UCSD-AML1 (cell line): ENCODE data around the gene PSMC1.
"Not testable (repeated sequence)": the region's sequence is repeated elsewhere in the genome, so short reads cannot be mapped to it uniquely, and the experiment has no call there.

Source experiments
- DNase-seq: peaks from one replicate; lab custom pipeline; 2025; ENCODE audit not compliant: unreplicated experiment; lab: John Stamatoyannopoulos, UW

Gene PSMC1

DNA sequence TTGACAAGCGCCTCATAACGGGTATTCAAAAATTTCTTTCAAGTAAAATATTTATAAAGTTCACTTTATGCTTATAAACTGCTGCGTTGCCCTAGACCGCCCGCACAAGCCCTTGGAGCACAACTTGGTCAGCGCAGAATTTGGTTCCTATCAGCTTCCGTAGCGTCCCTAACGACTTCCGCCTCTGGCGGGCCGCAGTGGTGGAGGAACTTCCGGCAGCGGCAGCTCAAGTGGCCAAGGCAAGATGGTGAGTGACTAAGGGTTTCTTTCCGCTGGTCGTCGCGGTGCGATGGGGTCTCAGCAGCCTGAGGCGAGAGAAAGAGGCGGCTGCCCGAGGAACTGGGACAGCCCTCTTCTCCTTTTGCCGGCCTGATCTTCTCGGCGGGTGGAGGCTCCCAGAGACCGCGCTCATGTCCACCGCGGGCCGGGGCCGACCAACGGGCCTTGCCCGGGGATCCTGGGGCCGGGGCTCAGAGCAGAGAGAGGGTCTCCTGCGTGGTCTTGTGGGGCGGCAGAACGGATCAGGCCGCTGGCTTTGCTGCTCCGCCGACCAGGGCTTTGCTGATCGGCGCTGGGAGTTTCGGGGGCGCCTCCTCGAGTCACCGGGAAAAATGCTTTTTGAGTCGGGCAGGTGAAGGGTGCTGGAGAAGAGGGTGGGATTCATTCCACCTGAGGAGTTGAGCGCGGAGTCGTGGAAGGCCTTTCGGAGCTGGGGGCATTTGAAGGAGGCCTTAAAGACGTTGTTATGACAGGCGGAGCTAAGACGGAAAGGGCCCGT lies at the start of gene PSMC1:
PSMC1 (plus strand) TSS at position 200 of the 778 bp plus-strand sequence; CDS start at position 245, 45 bp downstream.
- peak; percentile 90 for DNase-seq

DNA sequence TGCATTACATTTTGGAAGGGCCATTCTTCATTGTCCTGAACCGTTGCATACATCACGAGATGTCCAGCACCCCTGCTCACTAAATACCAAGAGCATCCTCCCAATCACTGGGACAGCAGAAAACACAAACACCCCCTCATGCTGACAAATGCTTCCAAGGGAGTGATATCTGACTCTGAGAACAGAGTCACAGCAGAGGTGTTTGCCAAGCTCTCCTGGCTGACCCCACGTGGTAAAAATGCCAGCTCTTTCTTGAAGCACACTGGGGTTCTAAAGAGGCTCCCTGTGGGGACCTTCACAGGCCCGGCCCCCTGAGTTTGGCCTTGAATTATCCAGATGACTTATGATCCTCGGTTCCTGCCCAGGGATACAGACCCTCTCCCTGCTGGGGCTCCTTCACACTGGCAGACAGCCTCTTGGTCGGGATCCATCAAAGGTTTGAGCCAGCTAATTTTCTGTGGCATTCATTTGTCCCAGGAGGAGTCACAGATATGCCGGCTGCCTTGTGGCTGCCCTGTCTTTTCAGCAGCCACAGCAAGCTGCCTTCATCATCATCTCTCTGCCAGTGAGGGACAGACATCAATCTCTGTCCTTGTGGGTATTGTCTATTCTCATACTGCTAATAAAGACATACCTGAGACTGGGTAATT lies 43.1 kb upstream of the PSMC1 start:
- no peak for DNase-seq

DNA sequence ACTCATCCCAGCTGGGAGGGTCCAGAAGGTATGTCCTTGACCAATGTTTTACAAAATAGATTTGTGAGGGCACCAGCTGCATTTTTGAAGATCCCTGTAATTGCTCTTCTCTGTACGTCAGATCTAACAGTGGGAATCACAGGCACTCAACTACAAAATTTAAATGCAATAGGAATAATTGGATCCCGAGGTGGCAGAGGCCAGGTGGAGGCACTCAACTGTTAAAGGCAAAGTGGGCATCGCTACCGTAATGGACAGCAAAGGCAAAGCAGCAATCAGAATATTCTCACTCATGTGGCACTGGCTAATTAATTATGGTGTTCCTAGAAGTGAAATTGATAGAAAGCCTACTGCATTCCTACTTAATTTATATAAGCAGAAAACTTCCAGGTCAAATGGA lies 27.9 kb upstream of the PSMC1 start:
- no peak for DNase-seq

DNA sequence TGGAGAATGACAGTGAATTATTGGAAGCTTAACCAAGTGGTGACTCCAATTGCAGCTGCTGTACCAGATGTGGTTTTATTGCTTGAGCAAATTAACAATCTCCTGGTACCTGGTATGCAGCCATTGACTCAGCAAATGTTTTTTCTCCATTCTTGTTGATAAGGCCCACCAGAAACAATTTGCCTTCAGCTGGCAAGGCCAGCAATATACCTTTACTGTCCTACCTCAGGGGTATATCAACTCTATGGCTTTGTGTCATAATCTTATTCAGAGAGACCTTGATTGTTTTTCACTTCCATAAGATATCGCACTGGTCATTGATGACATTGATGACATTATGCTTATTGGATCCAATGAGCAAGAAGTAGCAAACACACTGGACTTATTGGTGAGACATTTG lies 26.4 kb upstream of the PSMC1 start:
- not testable (repeated sequence) for DNase-seq

DNA sequence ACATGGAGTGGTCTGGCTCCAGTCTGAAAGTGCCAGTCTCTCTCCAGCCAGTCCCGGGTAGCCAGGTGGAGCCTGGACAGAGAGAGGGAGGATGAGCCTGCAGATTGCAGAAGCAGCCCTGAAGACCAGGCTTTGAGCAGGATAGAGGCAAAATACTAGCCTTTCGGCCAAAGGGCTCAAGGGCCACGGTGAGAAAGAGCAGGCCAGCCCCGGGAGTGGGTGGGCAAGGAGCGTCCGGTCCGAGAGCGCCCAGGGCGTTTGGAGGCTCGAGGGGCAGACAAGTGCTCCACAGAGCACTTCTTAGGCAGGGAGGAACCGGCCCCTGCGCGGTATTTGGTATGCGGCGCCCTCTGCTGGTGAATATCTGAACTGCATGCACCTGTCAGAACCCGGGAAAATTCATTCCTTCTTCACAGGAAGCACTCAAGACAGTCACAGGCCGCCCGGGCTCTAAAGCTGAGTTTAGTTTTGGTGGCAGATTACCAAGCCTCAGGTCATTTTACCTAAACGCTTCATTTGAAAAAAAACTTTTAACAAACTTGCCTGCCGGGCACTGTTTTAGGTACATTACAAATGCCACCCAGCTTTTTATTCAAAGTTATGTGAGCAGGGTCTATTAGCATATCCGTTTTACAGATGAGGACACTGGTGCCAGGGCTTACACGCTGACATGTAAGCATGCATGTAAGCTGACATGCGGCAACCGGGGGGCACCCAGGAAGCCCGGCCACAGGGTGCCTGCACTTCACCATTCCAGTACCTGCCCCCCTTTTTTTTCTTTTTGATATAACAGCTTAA lies 21.0 kb upstream of the PSMC1 start:
- peak; percentile 78 for DNase-seq

DNA sequence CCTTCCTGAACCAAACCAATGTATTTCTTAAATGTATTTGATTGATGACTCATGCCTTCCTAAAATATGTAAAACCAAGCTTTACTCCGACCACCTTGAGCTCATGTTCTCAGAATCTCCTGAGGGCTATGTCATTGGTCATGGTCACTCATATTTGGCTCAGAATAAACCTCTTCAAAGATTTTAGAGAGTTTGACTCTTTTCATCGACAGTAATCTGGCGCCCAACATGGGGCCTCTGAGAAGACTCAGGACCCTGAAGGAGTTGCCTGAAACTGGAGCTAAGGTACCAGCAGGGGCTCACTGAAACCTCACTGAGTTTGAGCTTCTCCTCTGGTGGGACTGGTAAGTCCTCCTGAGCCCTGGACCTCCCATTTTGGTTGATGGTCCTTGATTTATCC lies 17.2 kb upstream of the PSMC1 start:
- DNase-seq = no peak

DNA sequence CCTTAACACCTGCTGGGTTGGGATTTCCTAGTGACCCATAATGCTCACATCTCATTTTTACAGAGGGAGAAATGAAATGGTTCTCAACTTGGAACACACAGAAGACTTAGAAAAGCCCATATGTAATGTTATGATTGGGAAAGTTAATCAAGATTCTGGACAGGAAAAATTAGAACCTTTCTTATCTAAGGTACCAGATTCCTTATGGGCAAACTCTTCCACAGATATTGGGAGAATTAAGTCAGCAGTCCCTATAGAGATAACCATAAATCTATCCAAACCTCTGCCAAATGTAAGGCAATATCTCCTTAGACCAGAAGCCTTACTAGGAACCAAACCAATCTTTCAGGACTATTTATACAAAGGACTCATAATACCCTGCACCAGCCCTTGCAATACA lies 13.9 kb upstream of the PSMC1 start:
- DNase-seq = no peak

DNA sequence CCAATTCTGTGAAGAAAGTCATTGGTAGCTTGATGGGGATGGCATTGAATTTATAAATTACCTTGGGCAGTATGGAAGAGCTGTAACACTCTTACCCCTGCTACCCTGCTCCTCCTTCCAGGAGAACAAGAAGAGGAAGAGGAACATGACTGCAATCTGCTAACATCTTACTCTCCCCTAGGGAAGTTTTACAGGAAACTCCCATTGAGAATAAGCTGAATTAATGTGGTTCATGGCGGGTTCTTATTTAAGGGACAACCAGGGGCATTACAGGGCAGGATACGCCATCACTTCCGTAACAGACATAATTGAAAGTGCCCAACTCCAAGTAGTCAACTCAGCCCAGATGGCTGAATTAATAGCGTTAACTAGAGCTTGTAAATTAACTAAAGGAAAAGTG lies 9.4 kb upstream of the PSMC1 start:
- DNase-seq = no peak

DNA sequence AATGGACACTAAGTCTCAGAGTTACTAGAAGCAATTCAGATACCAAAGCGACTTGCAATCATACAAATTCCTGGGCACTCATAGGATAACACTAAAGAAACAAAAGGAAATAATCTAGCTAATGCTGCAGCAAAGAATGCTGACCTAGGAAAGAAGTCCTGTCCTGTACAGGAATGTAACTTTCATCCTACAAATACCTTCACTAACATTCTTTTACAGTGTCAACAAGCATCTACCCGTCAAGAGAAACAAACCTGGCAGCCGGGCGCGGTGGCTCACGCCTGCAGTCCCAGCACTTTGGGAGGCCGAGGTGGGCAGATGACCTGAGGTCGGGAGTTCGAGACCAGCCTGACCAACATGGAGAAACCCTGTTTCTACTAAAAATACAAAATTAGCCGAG lies 8.9 kb upstream of the PSMC1 start:
- DNase-seq = not testable (repeated sequence)

DNA sequence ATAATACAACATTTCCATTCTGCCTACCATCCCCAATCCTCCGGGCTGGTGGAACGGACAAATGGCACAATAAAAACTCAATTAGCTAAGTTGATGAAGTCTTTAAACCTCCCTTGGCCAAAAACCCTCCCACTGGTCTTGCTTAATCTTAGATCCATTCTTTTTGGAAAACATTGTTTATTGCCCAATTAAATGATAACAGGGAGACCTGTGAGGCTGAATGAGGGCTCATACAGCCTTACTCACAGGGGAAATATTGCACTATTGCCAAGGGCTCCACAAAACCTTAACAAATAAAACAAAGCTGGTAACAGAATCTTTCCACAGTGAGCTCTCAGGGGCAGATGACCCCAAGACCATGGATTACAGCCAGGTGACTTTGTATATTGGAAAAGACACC lies 7.8 kb upstream of the PSMC1 start:
- DNase-seq = no peak

DNA sequence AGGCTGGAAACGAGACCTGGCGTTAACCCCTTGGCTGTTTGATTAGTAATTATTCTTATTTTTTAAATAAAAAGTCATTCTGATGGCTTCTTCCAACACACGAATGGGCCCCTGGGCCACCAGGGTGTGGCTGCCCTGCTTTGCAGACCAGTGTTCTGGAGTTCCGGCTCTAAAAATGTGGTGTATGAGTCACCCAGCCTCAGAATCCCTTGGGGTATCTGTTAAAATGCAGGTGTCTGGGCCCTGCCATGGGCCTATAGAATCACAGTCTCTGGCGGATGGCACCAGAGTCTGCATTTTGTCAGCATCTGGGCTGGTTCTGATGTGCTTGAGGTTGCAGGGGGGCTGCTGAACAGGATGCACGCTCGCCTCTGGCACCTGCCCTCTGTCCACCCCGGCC lies 2.5 kb upstream of the PSMC1 start:
- no peak for DNase-seq

DNA sequence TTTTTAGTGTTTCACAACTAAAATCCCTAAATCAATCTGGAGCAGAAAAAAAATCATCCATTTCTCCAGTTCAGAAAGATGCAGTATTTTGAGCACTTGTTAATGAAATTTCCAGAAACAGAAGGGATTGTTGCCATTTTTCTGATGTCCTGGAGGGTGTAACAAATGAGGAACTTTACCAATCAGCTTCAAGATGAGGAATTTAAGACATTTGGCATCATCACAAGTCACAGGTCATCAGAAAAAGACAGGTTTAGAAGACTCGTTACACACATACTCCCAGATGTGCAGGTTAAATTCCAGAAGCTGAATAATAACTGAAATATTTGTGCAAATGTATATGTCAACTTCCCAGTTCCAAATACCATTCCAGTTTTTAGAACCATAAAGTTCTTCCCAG lies 482 bp upstream of the PSMC1 start:
- no peak for DNase-seq

DNA sequence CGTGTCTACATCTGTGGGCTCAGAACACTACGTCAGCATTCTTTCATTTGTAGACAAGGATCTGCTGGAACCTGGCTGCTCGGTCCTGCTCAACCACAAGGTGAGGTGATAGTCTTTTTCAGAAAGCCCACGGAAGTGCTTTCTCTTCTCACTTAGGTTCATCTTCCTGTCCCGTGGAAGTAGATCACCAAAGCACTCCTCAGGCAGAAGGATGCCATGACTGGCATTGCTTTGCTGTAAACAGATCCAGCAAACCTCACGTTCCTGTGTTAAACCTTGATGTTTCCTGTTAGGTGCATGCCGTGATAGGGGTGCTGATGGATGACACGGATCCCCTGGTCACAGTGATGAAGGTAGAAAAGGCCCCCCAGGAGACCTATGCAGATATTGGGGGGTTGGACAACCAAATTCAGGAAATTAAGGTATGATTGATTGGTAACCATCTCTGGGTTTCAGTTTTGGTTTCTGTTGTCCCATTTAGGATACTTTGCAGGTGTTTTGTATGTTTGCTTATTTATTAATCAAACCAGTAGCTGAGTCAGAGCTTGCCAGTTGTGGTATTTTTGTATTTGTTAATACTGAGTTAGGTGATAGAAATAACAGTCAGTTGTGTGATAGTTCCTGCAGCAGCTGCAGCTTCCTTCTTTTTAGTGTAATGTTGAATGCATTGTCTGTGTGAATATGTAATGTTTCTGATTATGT lies 7.5 kb downstream of the PSMC1 start:
- DNase-seq = no peak

DNA sequence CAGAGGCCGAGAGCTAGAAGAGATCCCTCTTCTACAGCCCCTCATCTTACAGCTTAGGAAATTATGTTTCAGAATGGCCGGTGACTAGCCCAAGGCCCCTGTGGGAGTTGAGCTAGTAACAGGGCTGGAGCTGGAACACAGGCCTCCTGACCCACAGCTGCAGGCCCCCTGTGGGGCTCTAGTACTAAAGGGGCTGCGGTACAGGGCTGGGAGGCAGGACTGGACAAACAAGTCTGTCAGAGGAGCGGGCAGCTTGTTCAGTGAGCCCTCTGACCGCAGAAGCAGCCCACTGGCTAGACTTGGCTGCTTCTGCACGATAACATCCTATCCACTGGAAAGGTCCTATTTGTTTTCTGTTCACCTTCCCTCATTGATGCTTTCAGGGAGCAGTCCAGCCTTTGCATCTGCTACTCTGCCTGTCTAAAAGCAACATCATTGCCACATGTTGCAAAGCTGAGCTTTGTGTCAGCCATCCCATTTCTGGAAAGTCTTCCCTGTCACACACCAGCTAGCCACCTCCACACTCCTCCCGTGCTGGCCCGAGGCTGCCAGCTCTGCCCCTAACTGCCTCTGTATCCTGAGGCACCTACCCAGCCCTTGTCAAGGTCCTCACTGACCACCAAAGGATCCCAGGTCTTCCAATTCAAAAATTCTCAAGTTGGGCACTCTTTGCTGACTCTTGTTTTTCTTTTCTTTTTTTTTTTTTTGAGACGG lies 10.2 kb downstream of the PSMC1 start:
- DNase-seq = no peak

DNA sequence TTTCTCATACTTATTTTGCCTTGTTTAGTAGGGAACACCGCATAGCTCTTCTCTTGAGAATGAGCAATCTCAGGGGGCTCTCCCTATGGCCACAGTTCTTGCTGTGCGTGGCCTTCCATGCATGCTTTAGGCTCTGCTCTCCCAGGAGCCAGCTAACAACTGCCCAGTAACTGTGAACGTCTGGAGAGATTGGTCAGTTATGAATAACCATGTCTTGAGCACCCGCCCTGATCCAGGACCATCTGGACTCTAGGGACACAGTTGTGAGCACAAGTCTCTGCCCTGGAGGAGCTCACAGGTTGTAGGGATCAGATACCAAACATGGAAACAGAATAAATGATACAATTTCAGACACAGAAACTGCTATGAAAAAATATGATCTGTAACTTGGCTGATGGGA lies 12.1 kb downstream of the PSMC1 start:
- DNase-seq = no peak

DNA sequence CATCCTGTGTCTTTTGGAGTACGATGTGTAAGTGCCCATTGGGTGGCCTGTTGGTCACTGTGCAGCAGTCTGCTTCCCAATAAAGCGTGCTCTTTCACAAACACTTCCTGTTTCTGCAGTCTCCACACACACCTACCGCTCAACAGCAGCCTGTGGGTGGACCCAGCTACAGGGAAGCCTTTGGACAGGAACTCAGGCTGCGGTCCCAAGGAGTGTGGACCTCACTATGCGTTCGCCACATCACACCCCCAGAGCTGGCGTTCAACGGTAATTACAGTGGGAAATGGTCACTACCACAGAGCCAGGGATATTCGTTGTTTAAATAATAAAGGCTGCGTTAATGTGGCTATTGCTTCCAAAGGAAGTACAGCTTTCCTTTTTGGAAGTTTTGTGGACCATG lies 16.2 kb downstream of the PSMC1 start:
- no peak for DNase-seq

DNA sequence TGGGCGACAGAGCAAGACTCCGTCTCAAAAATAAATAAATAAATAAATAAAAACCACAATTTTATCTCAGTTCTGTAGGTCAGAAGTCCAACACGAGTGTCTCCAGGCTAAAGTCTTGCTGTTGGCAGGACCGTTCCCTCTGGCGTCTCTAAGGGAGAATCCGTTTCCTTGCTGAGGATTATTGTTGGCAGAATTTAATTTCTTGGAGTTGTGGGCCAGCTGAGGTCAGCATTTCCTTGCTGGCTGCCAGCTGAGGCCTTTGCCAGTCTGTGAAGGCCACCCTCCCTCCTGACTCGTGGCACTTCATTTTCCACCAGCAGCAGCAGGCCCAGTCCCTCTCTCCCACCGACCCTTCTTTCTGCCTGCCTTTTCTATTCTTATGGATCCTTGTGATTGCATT lies 17.2 kb downstream of the PSMC1 start:
- no peak for DNase-seq

DNA sequence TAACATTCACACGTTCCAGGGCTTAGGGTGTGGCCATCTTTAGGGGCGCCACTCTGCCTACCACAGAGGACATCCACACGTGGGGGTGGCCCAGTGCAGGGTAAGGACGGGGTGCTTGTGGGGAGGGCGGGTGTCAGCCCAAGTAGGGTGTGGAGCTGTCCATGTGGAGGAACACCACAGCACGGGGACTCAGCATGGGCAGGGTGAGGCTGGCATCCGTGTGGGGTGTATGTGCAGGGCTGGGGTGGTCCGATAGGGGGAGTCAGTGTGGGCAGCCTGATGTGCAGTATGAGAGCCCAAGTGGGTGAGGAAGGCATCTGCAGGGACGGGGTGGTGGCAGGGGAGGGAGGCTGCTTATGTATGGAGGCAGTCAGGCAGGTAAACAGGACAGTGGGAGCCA lies 17.7 kb downstream of the PSMC1 start:
- DNase-seq = no peak

DNA sequence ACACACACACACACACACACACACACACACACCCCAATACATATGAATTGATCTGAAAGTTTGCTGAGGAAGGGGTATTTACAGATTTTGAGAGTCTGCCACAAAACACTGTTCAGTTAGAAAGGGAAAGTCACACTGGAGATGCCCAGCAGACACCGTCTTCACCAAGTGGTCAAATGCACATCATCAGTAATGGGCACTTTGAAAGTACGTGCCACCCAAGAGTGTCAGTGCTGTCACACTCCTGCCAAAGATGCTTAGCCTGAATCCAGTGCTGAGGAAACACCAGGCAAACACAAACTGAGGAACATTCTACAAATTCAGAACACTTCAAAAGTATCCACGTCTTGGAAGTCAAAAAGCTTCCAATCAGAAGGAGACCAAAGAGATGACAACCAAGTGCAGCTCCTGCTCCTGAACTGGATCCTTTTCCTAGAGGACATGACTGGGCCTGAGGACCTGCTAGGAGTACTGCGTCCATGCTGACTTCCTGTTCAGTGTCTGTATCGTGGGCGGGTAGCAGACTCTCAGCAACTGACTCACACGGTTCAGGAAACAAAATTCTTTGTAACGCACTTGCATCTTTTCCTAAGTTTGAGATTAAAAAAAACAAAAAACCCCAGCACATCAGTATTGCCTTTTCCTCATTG lies 18.6 kb downstream of the PSMC1 start:
- DNase-seq = no peak

DNA sequence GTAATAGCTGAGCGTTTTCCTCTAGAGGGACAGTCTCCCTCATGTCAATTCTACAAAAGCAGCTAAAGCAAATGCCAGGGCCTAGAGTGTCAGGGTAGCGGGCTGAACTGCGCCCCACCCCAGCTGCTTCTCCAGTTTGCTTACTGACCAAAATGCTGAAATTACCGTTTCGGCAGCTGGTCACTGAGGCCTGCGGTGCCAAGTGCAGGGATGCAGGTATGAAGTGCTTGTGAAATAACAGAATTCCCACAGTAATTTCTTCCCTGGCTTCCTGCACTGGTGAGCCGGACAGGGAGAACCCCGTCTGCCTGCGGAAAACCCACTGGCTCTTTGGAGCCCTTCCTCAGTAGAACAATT lies 19.1 kb downstream of the PSMC1 start:
- DNase-seq = no peak
